ENCODE data around the gene LONP1. TPM values are rescaled to one million over a fixed set of nuclear protein-coding genes. Genes with fewer than 3 reads are reported as not detected.

LONP1 gene
- total RNA-seq, 1 experiment from 2014 or later: 180 TPM

DNA sequence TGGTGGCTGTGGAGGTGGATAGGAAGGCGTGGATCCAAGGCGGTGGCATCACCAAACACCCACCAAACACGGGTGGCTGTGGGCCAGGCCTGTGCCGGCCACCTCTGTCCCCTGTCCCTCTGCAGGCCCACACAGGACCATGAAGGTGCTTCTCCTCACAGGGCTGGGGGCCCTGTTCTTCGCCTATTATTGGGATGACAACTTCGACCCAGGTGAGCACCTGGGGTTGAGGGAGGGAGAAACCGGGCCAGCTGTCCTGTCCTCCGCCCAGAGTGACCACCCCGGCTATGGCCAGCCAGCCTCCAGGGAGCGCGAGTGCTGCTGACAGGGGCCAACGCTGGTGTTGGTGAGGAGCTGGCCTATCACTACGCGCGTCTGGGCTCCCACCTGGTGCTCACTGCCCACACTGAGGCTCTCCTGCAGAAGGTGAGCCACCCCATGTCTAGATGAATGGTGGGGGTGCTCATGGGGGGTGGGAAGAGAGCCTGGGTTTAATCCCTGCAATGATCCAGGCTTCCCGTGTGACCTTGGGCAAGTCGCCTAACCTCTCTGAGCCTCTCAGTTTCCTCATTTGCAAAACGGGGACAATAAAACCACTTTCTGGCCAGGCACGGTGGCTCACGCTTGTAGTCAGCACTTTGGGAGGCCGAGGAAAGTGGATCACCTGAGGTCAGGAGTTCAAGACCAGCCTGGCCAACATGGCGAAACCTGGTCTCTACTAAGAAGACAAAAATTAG, 35.1 kb downstream of the LONP1 start (continued):
- TF ChIP-seq, protein P1, sequence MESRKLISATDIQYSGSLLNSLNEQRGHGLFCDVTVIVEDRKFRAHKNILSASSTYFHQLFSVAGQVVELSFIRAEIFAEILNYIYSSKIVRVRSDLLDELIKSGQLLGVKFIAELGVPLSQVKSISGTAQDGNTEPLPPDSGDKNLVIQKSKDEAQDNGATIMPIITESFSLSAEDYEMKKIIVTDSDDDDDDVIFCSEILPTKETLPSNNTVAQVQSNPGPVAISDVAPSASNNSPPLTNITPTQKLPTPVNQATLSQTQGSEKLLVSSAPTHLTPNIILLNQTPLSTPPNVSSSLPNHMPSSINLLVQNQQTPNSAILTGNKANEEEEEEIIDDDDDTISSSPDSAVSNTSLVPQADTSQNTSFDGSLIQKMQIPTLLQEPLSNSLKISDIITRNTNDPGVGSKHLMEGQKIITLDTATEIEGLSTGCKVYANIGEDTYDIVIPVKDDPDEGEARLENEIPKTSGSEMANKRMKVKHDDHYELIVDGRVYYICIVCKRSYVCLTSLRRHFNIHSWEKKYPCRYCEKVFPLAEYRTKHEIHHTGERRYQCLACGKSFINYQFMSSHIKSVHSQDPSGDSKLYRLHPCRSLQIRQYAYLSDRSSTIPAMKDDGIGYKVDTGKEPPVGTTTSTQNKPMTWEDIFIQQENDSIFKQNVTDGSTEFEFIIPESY (IDR thresholded peaks at IDR 0.05; ENCODE audit: extremely low read depth, insufficient replicate concordance, low read length): no peak
- no peak for TF ChIP-seq TCF7L2 (IDR thresholded peaks at IDR 0.05; ENCODE audit: borderline replicate concordance, extremely low read depth, insufficient read depth, insufficient read length)

DNA sequence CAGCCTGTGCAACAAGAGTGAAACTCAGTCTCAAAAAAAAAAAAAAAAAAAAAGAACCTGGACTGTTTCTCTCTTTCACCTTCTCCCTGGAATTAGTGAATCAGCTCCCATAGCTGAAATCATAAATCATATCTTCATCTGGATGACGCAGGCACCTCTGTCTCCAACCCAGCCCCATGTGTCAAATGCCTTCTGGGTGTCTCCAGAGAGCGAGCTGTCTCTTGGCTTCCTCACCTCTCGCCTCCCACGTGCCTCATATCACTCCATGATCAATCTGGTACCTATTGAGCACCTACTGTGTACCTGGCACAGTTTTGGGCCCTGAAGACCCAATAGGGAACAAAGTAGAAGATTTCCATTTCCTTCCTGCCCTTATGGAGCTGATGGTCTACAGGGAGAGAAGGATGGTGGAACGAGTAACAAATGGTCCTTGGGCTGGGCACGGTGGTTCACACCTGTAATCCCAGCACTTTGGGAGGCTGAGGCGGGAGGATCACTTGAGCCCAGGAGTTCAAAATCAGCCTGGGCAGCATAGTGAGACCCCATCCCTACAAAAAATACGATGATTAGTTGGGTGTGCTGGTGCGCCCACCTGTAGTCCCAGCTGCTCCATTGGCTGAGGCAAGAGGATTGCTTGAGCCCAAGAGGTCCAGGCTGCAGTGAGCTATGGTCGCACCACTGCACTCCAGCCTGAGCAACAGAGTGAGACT, 36.6 kb downstream of the LONP1 start:
- ChIA-PET RAD21 (ENCODE audit: low non-redundant PET in 1 of 2, low total read pairs in 2 of 2, uncharacterized antibody in 2 of 2, unreplicated experiment in 2 of 2) (no interaction called here), CTCF (no interaction called here), POLR2A (interaction anchor here (1.2 kb wide), 1 partner anchor 37 kb away, joined by 3 read pairs; the partner anchor contains the start of genes CATSPERD and LONP1)
- Histone ChIP-seq H4K20me1 (ENCODE audit: insufficient read depth) (no peaks in the 10 kb centered on the region), H3K9ac (ENCODE audit: low read length) (no peak overlapping the region), H3K4me1 (ENCODE audit: control insufficient read depth in 1 of 2, insufficient read depth in 2 of 2, low read length in 2 of 2) (peaks cover 12 to 37% of the 10 kb centered on the region in 2 experiments; a peak in 3 of 4 replicates), H3K4me2 (ENCODE audit: low read length) (no peak overlapping the region), H3K79me2 (ENCODE audit: insufficient read depth, low read length) (peaks cover 12% of the 10 kb centered on the region), H2AFZ (ENCODE audit: low read depth, low read length, poor library complexity, severe bottlenecking) (no peak overlapping the region), H3K36me3 (ENCODE audit: control insufficient read depth in 1 of 2, insufficient read depth in 2 of 2, low read length in 2 of 2) (no peaks in the 10 kb centered on the region), H3K4me3 (replicated peaks in 1 of 2; ENCODE audit: low read depth in 1 of 2, low read length in 2 of 2) (no peak overlapping the region), H3K9me3 (ENCODE audit: control insufficient read depth in 1 of 2, insufficient read depth in 1 of 2, low read depth in 1 of 2, low read length in 2 of 2) (no peaks in the 10 kb centered on the region), H3K27me3 (ENCODE audit: insufficient read depth, low read length) (no peaks in the 10 kb centered on the region), H3K27ac (ENCODE audit: low read depth, low read length) (no peak overlapping the region), H3K9me2 (ENCODE audit: insufficient read depth) (no peaks in the 10 kb centered on the region)
- TF ChIP-seq EGR1 (IDR thresholded peaks at IDR 0.05; ENCODE audit: low read depth) (no peak), ELF1 (IDR thresholded peaks at IDR 0.05; ENCODE audit: borderline replicate concordance, low read depth) (no peak), SIN3A (IDR thresholded peaks at IDR 0.05; ENCODE audit: low read depth) (no peak), SRF (IDR thresholded peaks at IDR 0.05; ENCODE audit: low read depth) (no peak)
- TF ChIP-seq, protein P2, sequence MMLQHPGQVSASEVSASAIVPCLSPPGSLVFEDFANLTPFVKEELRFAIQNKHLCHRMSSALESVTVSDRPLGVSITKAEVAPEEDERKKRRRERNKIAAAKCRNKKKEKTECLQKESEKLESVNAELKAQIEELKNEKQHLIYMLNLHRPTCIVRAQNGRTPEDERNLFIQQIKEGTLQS (IDR thresholded peaks at IDR 0.05): no peak
- DNase-seq (ENCODE audit: low read depth, low spot score) (no peak), ATAC-seq (no peak)
- no TSS peak for BruUV-seq (replicated peaks)
- intact Hi-C loops (cut with micrococcal nuclease): no loop called here
